Measurements from ENCODE around the gene RSPH1. TPM values are rescaled to one million over a fixed set of nuclear protein-coding genes. Genes with fewer than 3 reads are reported as not detected.

RSPH1 gene
- total and polyA plus RNA-seq, 2 experiments from 2014 or later: 0.06 to 0.43 TPM

DNA sequence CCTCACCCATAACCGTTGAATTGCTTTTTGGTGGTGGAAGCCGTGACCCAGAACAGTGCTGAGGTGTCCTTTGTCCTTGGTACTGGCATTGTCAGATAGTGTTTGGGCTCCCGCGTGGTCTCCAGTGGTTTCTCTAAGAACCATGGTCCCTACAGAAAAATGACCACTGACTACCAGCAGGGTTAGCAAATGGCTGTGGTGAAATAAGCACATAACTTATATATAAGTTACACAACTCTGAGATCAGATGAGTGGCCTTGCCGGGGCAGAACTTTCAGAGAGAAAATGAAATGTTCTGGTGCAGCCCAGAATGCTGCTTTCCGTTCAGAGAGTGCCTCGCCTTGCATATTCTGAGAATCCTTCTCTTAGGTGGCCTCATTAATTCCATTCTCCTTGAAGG lies 22.6 kb upstream of the RSPH1 start:
- H3K4me3 ChIP-seq: no peak overlapping the region
- peaks cover 28% of the 10 kb centered on the region for H3K4me1 ChIP-seq (ENCODE audit: low read depth)
- no peaks in the 10 kb centered on the region for H3K36me3 ChIP-seq
- no peaks in the 10 kb centered on the region for H3K9me3 ChIP-seq (ENCODE audit: low read depth)
- no peak overlapping the region for H3K27ac ChIP-seq
- peaks cover 9% of the 10 kb centered on the region for H3K27me3 ChIP-seq
- TF ChIP-seq, protein P1, sequence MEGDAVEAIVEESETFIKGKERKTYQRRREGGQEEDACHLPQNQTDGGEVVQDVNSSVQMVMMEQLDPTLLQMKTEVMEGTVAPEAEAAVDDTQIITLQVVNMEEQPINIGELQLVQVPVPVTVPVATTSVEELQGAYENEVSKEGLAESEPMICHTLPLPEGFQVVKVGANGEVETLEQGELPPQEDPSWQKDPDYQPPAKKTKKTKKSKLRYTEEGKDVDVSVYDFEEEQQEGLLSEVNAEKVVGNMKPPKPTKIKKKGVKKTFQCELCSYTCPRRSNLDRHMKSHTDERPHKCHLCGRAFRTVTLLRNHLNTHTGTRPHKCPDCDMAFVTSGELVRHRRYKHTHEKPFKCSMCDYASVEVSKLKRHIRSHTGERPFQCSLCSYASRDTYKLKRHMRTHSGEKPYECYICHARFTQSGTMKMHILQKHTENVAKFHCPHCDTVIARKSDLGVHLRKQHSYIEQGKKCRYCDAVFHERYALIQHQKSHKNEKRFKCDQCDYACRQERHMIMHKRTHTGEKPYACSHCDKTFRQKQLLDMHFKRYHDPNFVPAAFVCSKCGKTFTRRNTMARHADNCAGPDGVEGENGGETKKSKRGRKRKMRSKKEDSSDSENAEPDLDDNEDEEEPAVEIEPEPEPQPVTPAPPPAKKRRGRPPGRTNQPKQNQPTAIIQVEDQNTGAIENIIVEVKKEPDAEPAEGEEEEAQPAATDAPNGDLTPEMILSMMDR (IDR thresholded peaks at IDR 0.05; ENCODE audit: low read depth, low read length): no peak
- no peak for DNase-seq (ENCODE audit: low read depth in 1 of 2, low spot score in 1 of 2)

DNA sequence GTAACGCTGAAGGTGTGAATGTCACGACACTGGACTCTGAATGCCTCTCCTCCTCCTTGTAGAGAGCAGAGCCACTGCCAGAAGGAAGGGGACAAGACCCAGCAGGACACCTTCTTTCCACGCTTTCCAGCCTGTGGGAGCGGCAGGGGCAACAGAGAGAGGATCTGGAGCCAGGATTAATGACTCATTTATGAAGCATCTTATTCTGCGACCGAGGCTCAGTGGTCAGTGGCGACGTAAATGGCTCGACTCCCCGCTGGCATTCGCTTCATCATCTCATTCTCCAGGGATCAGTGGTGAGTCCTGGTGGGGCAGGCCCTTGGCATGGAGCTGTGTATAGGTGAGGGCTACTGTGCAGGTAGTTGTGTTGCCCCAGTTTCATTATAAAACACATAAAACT lies 22.2 kb upstream of the RSPH1 start:
- H3K27ac ChIP-seq: no peak overlapping the region
- H3K27me3 ChIP-seq: peaks cover 11% of the 10 kb centered on the region
- no peaks in the 10 kb centered on the region for H3K9me3 ChIP-seq (ENCODE audit: low read depth)
- H3K4me3 ChIP-seq: no peak overlapping the region
- peak in 1 of 2 donors; percentile 70 for DNase-seq (ENCODE audit: low read depth in 1 of 2, low spot score in 1 of 2)
- peaks cover 28% of the 10 kb centered on the region for H3K4me1 ChIP-seq (ENCODE audit: low read depth)
- TF ChIP-seq, protein P1 (IDR thresholded peaks at IDR 0.05; ENCODE audit: low read depth, low read length): no peak
- no peaks in the 10 kb centered on the region for H3K36me3 ChIP-seq

DNA sequence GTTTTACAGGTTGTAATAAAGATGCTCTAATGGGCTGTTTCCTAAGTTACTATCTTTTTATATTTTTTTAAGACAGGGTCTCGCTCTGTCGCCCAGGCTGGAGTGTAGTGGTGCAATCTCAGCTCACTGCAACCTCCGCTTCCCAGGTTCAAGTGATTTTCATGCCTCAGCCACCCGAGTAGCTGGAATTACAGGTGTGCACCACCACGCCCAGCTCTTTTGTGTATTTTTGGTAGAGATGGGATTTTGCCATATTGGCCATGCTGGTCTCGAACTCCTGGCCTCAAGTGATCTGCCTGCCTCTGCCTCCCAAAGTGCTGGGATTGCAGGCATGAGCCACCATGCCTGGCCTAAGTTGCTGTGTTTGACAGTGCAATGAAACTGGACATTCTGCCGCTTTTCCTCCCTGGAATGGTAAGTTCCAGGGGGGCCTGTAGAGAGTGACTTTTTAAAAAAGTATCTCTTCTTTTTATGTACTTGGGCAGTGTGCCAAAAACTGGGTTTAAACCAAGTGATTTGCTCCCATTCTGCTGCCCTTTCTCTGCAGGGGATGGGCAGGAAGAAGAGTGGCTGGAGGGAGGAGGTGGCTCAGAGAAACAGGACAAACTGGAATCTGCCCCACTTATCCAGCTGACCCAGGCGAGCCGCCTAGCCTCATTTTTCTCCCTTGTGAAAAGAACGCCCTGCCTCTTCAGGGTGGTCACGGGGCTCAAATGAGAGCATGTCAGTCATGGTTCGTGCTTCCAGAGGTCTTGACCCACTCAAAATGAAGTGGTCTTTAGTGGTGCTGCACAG lies 19.9 kb upstream of the RSPH1 start:
- no peaks in the 10 kb centered on the region for H3K36me3 ChIP-seq
- no peak overlapping the region for H3K4me3 ChIP-seq
- TF ChIP-seq, protein P1 (IDR thresholded peaks at IDR 0.05; ENCODE audit: low read depth, low read length): no peak
- DNase-seq (ENCODE audit: low read depth in 1 of 2, low spot score in 1 of 2): peak in 1 of 2 donors; percentile 85
- H3K4me1 ChIP-seq (ENCODE audit: low read depth): peaks cover 28% of the 10 kb centered on the region
- H3K9me3 ChIP-seq (ENCODE audit: low read depth): no peaks in the 10 kb centered on the region
- peaks cover 18% of the 10 kb centered on the region for H3K27me3 ChIP-seq
- H3K27ac ChIP-seq: no peak overlapping the region

DNA sequence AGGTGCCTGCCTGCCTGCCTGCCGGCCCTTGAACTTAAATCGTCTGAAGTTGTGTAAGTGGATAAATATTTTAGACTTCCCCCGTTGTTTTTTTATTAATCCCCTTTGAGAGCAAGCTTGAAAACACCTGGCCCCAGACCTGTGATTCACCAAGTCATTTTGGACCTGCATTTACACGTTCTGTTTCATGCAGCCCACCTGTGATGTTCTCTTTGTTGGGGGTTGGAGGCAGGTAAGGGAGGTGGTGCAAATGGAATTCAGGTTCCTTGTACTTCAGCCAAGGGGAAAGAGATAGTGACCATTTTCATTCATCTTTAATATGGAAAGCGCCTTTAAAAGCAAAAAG lies 18.8 kb upstream of the RSPH1 start:
- TF ChIP-seq, protein P1 (IDR thresholded peaks at IDR 0.05; ENCODE audit: low read depth, low read length): no peak
- H3K4me3 ChIP-seq: peak overlapping the region; percentile 79

DNA sequence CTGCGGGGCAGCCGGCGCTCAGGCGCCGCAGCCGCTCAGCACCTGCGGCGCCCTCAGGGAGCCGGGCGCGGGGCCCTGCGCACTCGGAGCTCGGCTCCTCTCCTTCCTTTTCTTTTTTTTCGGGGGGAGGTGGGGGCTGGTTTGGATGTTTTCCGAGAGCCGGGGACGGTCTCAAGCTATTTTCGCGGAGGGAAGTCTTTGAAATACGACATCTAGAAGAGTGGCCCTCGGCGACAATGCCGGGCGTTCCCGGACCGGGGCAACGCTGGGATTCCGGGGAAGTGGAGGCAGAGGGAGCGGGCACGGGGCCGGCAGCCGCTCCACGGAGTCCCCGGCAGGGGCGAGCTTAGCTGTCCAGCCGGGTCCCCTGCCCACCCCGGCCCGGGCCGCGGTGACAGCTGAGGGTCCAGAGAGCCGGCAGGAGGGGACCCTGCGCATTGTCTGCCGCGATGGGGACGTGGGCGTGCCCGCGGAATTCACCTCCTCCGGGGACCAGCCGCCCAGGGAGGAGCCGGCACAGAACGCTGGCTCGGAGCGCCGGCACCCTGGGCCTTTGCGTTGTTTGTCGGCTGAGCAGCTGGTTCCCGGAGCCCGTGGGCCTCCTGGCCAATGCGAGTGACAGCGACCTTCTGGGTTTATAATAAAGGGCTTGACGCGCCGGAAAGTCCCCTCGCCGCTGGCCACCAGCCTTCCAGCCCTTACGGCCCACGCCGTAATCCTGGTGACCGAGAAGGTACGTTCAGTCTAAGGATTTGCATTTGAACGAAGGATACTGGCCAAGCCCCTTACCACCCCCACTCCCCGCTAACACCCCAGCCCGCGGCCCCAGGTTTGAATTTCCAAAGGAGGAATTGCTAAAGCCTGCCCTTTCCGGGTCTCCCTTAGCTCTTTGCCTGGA lies 18.2 kb upstream of the RSPH1 start:
- TF ChIP-seq, protein P1 (IDR thresholded peaks at IDR 0.05; ENCODE audit: low read depth, low read length): no peak
- Histone ChIP-seq H3K4me3 (peak overlapping the region; percentile 79), H3K27ac (no peak overlapping the region), H3K27me3 (peaks cover 18% of the 10 kb centered on the region), H3K4me1 (ENCODE audit: low read depth) (peaks cover 28% of the 10 kb centered on the region), H3K9me3 (ENCODE audit: low read depth) (no peaks in the 10 kb centered on the region), H3K36me3 (no peaks in the 10 kb centered on the region)
- DNase-seq (ENCODE audit: low read depth in 1 of 2, low spot score in 1 of 2): peak; percentile 25 to 51

More for the DNA sequence above, 18.8 kb upstream of the RSPH1 start:
- Histone ChIP-seq H3K27ac (no peak overlapping the region), H3K27me3 (peaks cover 18% of the 10 kb centered on the region), H3K4me1 (ENCODE audit: low read depth) (peaks cover 28% of the 10 kb centered on the region), H3K36me3 (no peaks in the 10 kb centered on the region), H3K9me3 (ENCODE audit: low read depth) (no peaks in the 10 kb centered on the region)
- no peak for DNase-seq (ENCODE audit: low read depth in 1 of 2, low spot score in 1 of 2)
